ENCODE results near the gene A3GALT2. TPM values are rescaled to one million over a fixed set of nuclear protein-coding genes. Genes with fewer than 3 reads are reported as not detected.

The A3GALT2 gene
- total RNA-seq, 1 experiment from 2014 or later, result not detected

DNA sequence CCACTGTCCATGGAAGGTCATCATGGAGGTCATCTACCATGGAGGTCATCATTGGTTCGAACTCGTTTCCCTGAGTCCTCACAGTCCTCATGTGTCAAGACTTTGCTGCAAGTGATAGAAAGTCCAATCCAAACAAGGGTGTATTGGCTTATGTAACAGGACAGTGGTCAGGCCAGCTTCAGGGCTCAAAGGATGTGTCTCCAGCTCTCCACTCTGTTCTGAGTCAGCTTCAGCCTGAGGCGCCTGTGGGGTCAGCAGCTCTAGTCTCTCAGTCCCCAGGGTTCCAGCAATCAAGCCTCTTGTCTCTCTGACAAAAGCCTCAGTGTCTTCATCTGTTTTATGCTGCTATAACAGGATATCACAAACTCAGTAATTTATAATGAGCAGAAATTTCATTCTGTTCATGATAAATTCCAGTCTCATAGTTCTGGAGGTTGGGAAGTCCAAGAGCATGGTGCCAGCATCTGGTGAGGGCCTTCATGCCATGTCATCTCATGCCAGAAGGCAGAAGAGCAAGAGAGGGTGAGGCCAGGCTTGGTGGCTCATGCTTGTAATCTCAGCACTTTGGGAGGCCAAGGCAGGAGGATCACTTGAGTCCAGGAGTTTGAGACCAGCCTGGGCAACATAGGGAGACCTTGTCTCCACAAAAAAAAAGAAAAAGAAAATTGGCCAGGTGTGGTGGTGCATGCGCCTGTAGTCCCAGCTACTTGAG is 19.5 kb downstream of the A3GALT2 start (continued):
- TF ChIP-seq, protein P1, sequence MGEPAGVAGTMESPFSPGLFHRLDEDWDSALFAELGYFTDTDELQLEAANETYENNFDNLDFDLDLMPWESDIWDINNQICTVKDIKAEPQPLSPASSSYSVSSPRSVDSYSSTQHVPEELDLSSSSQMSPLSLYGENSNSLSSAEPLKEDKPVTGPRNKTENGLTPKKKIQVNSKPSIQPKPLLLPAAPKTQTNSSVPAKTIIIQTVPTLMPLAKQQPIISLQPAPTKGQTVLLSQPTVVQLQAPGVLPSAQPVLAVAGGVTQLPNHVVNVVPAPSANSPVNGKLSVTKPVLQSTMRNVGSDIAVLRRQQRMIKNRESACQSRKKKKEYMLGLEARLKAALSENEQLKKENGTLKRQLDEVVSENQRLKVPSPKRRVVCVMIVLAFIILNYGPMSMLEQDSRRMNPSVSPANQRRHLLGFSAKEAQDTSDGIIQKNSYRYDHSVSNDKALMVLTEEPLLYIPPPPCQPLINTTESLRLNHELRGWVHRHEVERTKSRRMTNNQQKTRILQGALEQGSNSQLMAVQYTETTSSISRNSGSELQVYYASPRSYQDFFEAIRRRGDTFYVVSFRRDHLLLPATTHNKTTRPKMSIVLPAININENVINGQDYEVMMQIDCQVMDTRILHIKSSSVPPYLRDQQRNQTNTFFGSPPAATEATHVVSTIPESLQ (CRISPR knock-in tag; IDR thresholded peaks at IDR 0.05), result no peak
- TF ChIP-seq TEAD1 (CRISPR knock-in tag; IDR thresholded peaks at IDR 0.05) (no peak), CBFB (CRISPR knock-in tag; IDR thresholded peaks at IDR 0.05; ENCODE audit: low read depth) (no peak), NFYB (CRISPR knock-in tag; conservative IDR thresholded peaks at IDR 0.05; ENCODE audit: low read depth) (no peak)

DNA sequence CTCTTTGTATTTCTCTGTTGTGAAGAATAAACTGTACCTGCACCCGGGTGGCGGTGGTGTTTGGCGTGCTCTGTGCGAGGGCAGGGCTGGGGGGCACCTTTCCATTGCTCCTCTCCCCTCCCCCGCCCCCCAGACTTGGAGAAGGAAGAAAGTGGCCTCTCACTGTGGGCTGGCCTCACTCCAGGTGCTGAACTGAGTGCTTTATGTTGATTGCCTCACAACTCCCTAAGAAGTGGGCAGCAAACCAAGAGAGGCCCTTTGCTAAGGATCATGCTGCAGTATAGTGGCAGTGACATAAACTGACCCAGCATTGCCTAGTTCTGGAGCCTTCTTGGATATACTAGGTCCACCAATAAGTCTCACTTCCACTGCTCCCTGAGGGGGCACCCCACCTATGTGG is 20.2 kb downstream of the A3GALT2 start:
- no peak overlapping the region for H3K27ac Mint-ChIP-seq
- TF ChIP-seq SP1 (CRISPR knock-in tag; conservative IDR thresholded peaks at IDR 0.05), result no peak
- ChIA-PET POLR2A (no interaction called here), CTCF (no interaction called here)
- H3K9me3 Mint-ChIP-seq, result peaks cover 10% of the 10 kb centered on the region; the same call in 1 of the 2 replicates
- H3K4me3 Mint-ChIP-seq, result no peak overlapping the region
- peaks cover 16% of the 10 kb centered on the region for H3K27me3 Mint-ChIP-seq (ENCODE audit: low read depth)
- DNase-seq (ENCODE audit: low spot score) (no peak), ATAC-seq (no peak)
- peaks cover 9% of the 10 kb centered on the region for H3K4me1 Mint-ChIP-seq
- peaks cover 17% of the 10 kb centered on the region for H3K36me3 Mint-ChIP-seq

DNA sequence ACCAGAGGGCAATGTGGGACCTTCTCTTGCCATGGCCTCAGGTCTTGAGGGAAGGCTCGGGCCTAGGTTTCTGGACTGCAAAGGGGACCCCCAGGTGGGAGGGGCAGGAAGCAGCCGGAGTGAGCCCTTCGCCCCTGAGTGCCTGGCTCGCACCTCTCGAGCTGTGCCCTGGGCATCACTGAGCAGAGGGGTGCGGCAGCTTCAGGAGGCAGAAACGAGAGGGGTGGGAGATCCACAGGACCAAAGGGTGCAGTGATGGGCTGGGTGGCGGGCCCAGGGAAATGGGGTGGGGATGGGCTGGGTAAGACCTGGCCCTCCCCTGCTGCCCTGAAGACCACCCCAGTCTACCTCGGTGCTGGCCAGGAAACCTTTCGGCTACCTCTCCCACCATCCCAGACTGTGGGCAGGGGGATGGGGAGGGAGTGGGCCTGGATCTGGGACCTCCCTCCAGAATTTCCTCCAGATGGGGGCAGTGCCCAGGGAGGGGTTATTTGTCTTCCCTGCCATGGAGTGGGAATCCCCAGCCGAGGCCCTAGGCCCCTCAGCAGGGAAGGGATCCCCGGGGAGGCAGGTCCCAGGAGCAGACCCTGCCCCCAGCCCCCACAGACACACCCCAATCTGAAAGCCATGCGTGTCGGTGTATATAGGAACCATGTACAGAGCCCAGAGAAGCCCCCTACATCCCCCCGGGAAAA is 21.3 kb downstream of the A3GALT2 start:
- Mint-ChIP-seq H3K27me3 (ENCODE audit: low read depth) (peaks cover 5% of the 10 kb centered on the region), H3K4me1 (peaks cover 14% of the 10 kb centered on the region), H3K9me3 (peaks cover 10% of the 10 kb centered on the region; the same call in 1 of the 2 replicates), H3K36me3 (peaks cover 19% of the 10 kb centered on the region), H3K4me3 (no peak overlapping the region), H3K27ac (no peak overlapping the region)
- CTCF ChIA-PET, result interaction anchor here (0.6 to 2.6 kb wide), 8 partner anchors 23 to 162 kb away, joined by 3 to 15 read pairs (median 3); partner anchors contain the start of gene TRIM62
- POLR2A ChIA-PET, result no interaction called here
- no peak for TF ChIP-seq GRHL2 (CRISPR knock-in tag; IDR thresholded peaks at IDR 0.05; ENCODE audit: insufficient replicate concordance, severe bottlenecking)
- TF ChIP-seq, protein P2, sequence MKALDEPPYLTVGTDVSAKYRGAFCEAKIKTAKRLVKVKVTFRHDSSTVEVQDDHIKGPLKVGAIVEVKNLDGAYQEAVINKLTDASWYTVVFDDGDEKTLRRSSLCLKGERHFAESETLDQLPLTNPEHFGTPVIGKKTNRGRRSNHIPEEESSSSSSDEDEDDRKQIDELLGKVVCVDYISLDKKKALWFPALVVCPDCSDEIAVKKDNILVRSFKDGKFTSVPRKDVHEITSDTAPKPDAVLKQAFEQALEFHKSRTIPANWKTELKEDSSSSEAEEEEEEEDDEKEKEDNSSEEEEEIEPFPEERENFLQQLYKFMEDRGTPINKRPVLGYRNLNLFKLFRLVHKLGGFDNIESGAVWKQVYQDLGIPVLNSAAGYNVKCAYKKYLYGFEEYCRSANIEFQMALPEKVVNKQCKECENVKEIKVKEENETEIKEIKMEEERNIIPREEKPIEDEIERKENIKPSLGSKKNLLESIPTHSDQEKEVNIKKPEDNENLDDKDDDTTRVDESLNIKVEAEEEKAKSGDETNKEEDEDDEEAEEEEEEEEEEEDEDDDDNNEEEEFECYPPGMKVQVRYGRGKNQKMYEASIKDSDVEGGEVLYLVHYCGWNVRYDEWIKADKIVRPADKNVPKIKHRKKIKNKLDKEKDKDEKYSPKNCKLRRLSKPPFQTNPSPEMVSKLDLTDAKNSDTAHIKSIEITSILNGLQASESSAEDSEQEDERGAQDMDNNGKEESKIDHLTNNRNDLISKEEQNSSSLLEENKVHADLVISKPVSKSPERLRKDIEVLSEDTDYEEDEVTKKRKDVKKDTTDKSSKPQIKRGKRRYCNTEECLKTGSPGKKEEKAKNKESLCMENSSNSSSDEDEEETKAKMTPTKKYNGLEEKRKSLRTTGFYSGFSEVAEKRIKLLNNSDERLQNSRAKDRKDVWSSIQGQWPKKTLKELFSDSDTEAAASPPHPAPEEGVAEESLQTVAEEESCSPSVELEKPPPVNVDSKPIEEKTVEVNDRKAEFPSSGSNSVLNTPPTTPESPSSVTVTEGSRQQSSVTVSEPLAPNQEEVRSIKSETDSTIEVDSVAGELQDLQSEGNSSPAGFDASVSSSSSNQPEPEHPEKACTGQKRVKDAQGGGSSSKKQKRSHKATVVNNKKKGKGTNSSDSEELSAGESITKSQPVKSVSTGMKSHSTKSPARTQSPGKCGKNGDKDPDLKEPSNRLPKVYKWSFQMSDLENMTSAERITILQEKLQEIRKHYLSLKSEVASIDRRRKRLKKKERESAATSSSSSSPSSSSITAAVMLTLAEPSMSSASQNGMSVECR (CRISPR knock-in tag; IDR thresholded peaks at IDR 0.05; ENCODE audit: borderline replicate concordance), result no peak
- 0 out of 2 replicates have a peak, but pooled peaks have one; percentile 21 for TF ChIP-seq ZNF423 (CRISPR knock-in tag; IDR thresholded peaks at IDR 0.05)
- no peak for TF ChIP-seq SMAD4 (CRISPR knock-in tag; IDR thresholded peaks at IDR 0.05)
- TF ChIP-seq, protein P3, sequence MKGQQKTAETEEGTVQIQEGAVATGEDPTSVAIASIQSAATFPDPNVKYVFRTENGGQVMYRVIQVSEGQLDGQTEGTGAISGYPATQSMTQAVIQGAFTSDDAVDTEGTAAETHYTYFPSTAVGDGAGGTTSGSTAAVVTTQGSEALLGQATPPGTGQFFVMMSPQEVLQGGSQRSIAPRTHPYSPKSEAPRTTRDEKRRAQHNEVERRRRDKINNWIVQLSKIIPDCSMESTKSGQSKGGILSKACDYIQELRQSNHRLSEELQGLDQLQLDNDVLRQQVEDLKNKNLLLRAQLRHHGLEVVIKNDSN (CRISPR knock-in tag; IDR thresholded peaks at IDR 0.05), result no peak
- no peak for TF ChIP-seq ESRRA (CRISPR knock-in tag; IDR thresholded peaks at IDR 0.05; ENCODE audit: borderline replicate concordance)
- no peak for TF ChIP-seq SMAD3 (CRISPR knock-in tag; IDR thresholded peaks at IDR 0.05; ENCODE audit: borderline replicate concordance)
- DNase-seq (ENCODE audit: low spot score) (no peak), ATAC-seq (no peak)

Data from WTC11 (cell line).